CD4-positive, alpha-beta T cell treated with Interleukin-2 at 100 ng/mL for 4 hours (primary cell): Measurements from ENCODE around the gene LMBR1.

Source experiments
- DNase-seq: peaks from one replicate; pipeline ENCODE4 v3.0.0-alpha.2; 2020; ENCODE audit warnings: low spot score

LMBR1 gene

DNA sequence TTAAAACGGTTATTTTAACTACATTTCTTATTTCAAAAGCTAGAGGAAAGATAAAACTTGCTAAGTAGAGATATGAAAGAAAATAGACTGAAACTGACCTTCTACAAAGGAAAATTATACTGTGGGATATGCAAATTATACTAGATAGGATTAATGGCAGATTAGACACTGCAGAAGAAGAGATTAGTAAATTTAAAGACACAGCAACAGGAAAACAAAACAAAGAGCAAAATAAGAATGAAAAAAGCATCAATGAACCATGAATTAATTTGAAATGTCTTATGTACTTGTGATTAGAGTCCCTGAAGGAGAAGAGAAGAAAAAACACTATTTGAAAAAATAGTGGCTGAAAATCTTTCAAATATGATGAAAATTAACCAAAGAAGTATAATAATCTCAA lies 200.1 kb downstream of the LMBR1 start:
- DNase-seq, result no peak

DNA sequence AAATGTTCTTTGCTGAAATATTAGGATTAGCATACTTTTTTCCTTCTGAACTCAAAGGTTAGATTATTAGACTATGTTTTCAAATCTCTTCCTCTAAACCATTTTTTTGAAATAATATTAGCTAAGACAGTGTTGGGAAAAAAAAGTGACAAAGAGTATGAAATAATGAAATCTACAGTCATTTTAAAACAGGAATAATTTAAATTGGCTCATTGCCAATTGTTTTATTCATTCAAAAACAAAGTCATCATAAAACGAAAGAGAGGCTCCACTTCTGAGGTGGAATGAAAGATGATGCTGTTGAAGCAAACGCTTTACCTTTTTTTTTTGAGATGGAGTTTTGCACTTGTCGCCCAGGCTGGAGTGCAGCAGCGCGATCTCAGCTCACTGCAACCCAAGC lies 201.2 kb downstream of the LMBR1 start:
- no peak for DNase-seq

DNA sequence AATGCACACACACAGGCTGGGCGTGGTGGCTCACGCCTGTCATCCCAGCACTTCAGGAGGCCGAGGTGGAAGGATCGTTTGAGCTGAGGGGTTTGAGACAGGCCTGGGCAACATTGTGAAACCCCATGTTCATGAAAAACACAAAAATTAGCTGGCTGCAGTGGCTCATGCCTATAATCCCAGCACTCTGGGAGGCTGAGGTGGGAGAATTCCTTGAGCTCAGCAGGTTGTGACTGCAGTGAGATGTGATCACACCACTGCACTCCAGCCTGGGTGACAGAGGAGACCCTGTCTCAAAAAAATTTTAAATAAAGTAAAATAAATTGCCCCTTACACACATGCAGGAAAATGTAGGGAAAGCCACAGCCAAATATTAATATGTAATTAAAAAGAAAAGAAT lies 208.3 kb downstream of the LMBR1 start:
- no peak for DNase-seq

GRCh38 chr7:156684251-156684650 lies 208.7 kb downstream of the LMBR1 start:
- no peak for DNase-seq

DNA sequence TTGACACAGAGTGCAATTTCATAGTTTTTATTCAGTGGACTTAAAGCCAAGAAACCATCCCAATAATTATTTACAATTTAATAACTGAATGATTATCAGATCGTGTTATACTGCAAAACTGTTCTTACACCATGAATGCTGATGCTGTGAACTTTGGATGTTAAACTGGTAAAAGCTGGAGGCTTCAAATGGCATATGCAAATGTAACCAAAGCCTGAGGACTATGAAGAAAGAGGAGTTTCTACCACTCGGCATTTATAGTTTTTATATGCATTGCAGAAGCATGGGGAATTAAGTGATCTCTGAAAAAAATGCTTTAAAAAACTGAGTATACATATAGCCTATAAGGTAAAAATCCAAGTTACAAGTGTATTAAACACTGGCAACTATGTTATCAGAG lies 210.1 kb downstream of the LMBR1 start:
- DNase-seq, result no peak

DNA sequence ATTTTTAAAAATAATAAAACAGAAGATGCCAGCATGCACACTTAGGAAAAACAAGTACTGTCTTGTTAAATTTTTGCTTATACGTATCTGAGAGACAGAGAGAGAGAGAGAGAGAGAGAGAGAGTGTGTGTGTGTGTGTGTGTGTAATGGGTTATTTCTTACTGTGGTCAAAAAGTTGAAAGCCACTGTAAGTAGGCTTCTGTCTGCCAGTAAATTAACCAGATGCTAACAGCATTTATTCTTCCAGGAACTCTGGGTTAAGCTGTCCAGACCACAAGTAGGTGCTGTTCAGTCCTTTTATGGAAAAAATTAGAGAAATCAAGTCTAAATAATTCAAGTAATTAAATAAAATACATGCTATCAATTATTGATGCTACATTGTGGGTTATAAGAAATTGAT lies 212.7 kb downstream of the LMBR1 start:
- no peak for DNase-seq

DNA sequence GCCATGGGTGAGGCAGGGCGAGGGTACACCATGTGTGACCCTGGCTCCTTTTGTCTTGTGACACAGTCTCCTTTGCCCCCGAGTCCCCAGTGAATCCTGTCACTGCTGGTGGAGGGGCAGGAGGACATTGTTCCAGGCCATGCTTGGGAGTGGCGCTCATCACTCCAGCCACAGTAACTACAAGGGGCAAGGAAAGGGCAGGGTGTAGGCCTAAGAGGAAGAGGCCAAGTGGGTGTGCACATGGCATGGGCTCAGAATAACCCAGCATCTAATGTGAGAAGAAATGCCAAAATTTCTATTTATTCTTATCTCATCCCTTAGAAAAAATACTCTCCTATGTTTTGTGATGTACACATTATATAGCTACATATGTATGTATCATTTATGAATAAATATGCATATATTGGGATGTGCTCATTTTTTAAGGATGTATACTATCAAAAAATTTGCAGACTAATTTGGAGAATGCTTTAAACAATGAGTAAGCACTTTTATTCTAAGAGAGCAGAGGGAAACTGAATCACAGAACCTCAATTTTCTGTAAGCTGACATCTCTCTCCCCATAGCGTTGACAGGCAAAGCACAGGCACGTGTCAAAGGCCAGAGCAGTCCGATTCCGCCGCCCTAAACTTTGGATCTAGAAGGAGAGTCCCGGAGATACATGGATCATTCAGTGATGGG lies 215.5 kb downstream of the LMBR1 start:
- DNase-seq, result no peak

GRCh38 chr7:156676263-156676662 lies 216.7 kb downstream of the LMBR1 start:
- DNase-seq, result no peak

DNA sequence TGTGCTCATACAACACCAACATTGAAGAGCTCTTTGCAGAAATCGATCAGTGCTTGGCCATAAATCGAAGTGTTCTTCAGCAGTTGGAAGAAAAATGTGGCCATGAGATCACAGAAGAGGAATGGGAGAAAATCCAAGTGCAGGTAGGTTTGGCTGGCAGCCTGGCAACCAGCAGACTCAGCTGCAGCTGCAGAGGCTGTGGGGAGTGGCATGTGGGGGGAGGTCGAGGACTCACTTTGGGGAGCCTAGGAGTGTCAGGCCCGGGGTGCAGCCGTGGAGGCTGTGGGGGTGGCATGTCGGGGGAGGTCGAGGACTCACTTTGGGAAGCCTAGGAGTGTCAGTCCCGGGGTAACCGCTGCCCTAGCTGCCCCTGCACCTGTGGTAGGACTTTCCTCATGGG lies 217.3 kb downstream of the LMBR1 start:
- DNase-seq, result no peak

DNA sequence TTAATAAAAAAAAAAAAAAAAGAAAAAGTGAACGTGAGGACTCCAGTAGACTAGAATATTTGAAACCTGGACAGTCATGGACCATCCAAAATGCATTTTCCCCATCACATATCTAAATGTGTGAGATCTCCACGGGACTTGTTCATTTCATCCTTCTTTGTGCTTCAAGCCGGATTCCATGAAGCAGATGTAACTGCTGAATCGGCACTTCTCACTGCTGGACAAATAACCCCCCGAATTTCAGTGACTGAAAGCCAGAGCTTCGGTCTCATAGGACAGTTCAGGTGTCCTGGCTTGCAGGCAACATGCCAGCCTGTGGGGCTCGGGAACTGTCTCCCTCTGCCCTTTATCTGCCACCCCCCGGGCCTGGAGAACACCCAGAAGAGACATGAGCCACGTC lies 219.1 kb downstream of the LMBR1 start:
- DNase-seq, result no peak

DNA sequence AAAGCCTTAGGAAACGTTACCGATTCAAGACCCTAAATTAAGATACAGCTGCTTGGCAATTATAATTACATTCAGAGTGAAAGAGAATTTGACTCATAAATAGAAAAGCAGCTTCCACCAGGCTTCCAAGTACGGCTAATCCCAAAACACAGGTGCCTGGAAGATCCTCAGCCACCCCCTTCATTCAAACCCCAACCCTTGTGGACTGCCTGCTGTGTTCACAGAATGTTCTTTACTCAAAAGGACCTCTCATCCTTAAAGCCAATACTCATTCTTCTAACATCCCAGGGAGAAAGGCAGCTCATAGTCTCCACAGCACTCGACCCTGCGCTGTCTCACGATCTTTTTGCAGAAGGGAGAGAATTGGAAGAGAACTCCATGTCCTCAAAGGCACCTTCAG lies 219.5 kb downstream of the LMBR1 start:
- no peak for DNase-seq

DNA sequence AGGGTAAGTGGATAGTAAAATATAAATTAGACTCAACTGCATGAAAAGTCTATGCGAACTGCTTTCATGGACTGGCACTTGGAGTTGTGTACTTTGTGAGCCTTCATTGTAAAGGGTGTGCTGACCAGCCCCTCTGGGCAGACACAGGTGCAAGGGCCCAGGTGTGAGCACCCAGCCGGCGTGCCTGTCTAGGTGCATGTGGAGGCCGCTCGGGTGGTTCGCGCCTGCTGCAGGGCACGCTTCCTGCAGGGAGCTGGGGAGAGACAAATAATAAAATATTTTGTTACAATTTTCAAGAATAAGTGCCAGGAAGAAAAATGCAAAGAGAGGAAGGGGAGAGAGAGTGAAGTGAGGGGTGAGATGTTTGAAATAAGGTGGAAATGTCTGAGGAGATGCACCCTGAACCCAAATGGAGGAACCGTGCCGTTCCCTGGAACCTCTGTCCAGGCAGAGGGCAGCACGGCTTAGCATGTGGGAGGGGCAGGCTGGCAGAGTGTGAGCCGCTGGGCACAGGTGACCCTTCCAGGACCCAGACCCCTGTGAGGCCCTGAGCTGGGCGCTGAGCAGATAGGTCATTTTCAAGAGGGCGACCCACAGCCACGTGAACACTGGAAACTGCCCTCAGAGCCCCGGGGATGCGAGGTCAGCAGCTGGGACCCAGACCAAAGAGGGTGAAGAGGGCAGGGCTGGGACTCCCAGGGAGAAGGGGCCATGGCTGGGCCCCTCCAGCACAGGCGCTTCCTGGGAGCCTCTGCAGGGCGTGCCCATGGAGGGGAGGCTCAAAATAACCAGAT lies 223.8 kb downstream of the LMBR1 start:
- no peak for DNase-seq

GRCh38 chr7:156668130-156668741 lies 224.7 kb downstream of the LMBR1 start:
- DNase-seq, result no peak

- no peak for DNase-seq
Observed at GRCh38 chr7:156667110-156667426, 225.9 kb downstream of the LMBR1 start.

GRCh38 chr7:156666368-156667109 lies 226.4 kb downstream of the LMBR1 start:
- DNase-seq, result no peak

GRCh38 chr7:156665101-156665500 lies 227.9 kb downstream of the LMBR1 start:
- no peak for DNase-seq

DNA sequence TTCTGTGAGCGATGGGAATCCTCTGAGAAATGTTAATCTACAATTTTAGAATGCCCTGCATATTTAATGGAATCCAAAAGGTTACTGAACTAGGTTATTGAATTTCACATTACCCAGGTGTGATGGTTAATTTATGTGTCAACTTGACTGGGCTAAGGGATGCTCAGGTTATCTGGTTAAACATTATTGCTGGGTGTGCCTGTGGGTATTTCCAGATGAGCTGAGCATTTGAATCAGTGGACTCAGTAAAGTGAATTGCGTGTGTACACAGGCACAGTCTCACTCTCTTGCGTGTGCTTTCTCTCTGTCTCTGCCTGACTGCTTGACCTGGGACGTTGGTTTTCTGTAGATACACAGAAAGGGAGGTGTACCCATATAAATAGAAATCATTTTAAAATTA lies 230.7 kb downstream of the LMBR1 start:
- DNase-seq, result no peak

DNA sequence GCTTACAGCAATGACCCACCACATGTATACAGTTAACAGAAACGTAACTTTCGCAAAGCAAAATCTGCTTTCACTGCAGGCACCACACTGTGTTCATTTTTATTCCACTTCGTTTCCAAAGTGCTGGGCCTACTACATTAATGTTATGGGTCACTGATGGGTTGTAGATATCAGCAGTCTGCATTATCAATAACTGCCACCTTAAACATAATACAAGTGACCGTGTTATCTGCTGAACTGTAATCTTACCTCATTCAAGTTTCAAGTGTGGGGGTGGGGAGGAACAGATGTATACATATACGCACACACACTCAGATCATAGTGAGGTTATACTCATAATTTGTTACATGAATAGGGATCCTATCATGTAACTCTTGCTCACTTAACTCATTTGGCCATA lies 231.3 kb downstream of the LMBR1 start:
- no peak for DNase-seq

DNA sequence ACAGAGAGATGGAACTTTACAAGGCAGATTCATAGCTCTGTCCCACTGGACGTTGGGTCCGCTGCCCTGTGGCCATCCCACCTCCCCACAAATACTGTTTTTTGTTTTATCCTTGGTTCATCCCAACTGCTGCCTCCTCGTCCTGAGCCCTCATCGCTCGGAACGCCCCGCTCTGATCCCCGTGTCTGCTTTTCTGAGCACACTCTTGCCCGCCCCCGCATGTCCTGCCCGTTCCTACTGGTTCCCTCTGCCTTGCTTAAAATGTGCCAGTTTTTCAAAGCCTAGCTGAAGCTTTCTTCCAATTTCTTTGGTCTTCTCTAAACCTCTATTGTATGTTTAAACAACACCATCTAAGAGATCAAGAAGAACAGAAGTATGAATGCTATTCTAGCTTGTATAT lies 233.0 kb downstream of the LMBR1 start:
- DNase-seq, result no peak

DNA sequence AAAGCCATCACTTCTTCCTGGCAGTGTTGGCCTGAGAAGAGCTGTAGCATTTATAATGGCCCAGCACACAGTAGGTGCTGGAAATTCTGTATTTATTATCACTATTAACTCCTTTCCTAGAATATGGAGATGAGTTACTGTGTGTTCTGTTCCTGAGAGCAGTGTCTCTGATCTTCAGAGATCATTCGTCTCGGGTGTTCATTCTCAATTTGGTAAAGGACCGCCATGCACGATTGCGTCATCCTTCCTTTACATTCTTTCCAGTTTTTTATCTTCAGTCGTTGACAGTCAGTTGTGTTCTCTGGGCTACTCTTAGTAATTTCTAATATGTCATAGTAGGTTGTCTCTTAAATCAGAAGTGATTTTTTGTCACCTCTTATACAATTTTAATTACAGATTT lies 233.8 kb downstream of the LMBR1 start:
- DNase-seq, result no peak

GRCh38 chr7:156657681-156658080 lies 235.3 kb downstream of the LMBR1 start:
- DNase-seq, result no peak

DNA sequence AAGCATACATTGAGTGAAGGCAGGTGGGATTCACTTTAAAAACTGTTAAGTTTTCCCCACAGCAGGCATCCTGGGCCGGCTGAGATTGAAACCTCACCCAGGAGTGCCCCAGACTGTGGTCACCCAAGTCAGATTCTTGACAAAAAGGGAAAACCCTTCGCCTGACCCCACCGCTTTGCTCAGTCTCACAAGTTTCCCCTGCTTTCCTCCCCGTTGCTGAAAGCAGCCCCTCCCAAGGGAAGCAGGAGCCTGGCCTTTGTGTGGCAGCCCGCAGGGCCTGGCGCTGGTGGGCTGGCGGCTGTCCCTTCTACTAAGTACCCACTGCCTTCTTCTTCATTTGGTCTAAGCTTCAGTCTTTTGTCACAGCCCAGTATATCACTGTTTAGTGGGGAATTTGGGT lies 236.4 kb downstream of the LMBR1 start:
- no peak for DNase-seq

GRCh38 chr7:156655983-156656382 lies 237.0 kb downstream of the LMBR1 start:
- no peak for DNase-seq
